Measurements from ENCODE around the gene PRDM16.

PRDM16 gene

GRCh38 chr1:3142236-3142635 lies 73.2 kb downstream of the PRDM16 start:
- TF ChIP-seq OSR1 (CRISPR knock-in tag; IDR thresholded peaks at IDR 0.05) (no peak), TOX (CRISPR knock-in tag; IDR thresholded peaks at IDR 0.05; ENCODE audit: borderline replicate concordance) (no peak), TSHZ2 (CRISPR knock-in tag; IDR thresholded peaks at IDR 0.05) (no peak), ZNF8 (CRISPR knock-in tag; IDR thresholded peaks at IDR 0.05) (no peak), ZNF565 (CRISPR knock-in tag; conservative IDR thresholded peaks at IDR 0.05; ENCODE audit: low read depth) (no peak), PATZ1 (CRISPR knock-in tag; IDR thresholded peaks at IDR 0.05; ENCODE audit: borderline replicate concordance) (no peak), ZNF70 (CRISPR knock-in tag; IDR thresholded peaks at IDR 0.05) (no peak), SNAI2 (CRISPR knock-in tag; IDR thresholded peaks at IDR 0.05) (no peak), BACH2 (CRISPR knock-in tag; IDR thresholded peaks at IDR 0.05; ENCODE audit: borderline replicate concordance) (no peak), ARNTL (CRISPR knock-in tag; IDR thresholded peaks at IDR 0.05; ENCODE audit: borderline replicate concordance, low read depth) (no peak), ZFP3 (CRISPR knock-in tag; IDR thresholded peaks at IDR 0.05) (no peak), ESRRG (CRISPR knock-in tag; IDR thresholded peaks at IDR 0.05) (no peak), PPARA (CRISPR knock-in tag; IDR thresholded peaks at IDR 0.05; ENCODE audit: borderline replicate concordance) (no peak), TCF4 (CRISPR knock-in tag; IDR thresholded peaks at IDR 0.05; ENCODE audit: borderline replicate concordance) (no peak), ZC3H10 (CRISPR knock-in tag; IDR thresholded peaks at IDR 0.05) (no peak), ZFP30 (CRISPR knock-in tag; IDR thresholded peaks at IDR 0.05) (no peak)
- TF ChIP-seq, protein P1, sequence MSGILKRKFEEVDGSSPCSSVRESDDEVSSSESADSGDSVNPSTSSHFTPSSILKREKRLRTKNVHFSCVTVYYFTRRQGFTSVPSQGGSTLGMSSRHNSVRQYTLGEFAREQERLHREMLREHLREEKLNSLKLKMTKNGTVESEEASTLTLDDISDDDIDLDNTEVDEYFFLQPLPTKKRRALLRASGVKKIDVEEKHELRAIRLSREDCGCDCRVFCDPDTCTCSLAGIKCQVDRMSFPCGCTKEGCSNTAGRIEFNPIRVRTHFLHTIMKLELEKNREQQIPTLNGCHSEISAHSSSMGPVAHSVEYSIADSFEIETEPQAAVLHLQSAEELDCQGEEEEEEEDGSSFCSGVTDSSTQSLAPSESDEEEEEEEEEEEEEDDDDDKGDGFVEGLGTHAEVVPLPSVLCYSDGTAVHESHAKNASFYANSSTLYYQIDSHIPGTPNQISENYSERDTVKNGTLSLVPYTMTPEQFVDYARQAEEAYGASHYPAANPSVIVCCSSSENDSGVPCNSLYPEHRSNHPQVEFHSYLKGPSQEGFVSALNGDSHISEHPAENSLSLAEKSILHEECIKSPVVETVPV (CRISPR knock-in tag; IDR thresholded peaks at IDR 0.05): no peak
- TF ChIP-seq, protein P2, sequence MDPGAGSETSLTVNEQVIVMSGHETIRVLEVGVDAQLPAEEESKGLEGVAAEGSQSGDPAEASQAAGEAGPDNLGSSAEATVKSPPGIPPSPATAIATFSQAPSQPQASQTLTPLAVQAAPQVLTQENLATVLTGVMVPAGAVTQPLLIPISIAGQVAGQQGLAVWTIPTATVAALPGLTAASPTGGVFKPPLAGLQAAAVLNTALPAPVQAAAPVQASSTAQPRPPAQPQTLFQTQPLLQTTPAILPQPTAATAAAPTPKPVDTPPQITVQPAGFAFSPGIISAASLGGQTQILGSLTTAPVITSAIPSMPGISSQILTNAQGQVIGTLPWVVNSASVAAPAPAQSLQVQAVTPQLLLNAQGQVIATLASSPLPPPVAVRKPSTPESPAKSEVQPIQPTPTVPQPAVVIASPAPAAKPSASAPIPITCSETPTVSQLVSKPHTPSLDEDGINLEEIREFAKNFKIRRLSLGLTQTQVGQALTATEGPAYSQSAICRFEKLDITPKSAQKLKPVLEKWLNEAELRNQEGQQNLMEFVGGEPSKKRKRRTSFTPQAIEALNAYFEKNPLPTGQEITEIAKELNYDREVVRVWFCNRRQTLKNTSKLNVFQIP (CRISPR knock-in tag; IDR thresholded peaks at IDR 0.05; ENCODE audit: borderline replicate concordance, low read depth): no peak
- TF ChIP-seq, protein P3, sequence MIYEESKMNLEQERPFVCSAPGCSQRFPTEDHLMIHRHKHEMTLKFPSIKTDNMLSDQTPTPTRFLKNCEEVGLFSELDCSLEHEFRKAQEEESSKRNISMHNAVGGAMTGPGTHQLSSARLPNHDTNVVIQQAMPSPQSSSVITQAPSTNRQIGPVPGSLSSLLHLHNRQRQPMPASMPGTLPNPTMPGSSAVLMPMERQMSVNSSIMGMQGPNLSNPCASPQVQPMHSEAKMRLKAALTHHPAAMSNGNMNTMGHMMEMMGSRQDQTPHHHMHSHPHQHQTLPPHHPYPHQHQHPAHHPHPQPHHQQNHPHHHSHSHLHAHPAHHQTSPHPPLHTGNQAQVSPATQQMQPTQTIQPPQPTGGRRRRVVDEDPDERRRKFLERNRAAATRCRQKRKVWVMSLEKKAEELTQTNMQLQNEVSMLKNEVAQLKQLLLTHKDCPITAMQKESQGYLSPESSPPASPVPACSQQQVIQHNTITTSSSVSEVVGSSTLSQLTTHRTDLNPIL (CRISPR knock-in tag; IDR thresholded peaks at IDR 0.05; ENCODE audit: low read depth): no peak
- ATAC-seq: no peak

- no peak for TF ChIP-seq ZNF8 (CRISPR knock-in tag; IDR thresholded peaks at IDR 0.05)
- TF ChIP-seq ZNF70 (CRISPR knock-in tag; IDR thresholded peaks at IDR 0.05): no peak
- TF ChIP-seq PATZ1 (CRISPR knock-in tag; IDR thresholded peaks at IDR 0.05; ENCODE audit: borderline replicate concordance): no peak
- no peak for TF ChIP-seq TOX (CRISPR knock-in tag; IDR thresholded peaks at IDR 0.05; ENCODE audit: borderline replicate concordance)
- TF ChIP-seq ZFP30 (CRISPR knock-in tag; IDR thresholded peaks at IDR 0.05): no peak
- no peak for TF ChIP-seq ARNTL (CRISPR knock-in tag; IDR thresholded peaks at IDR 0.05; ENCODE audit: borderline replicate concordance, low read depth)
- no peak for TF ChIP-seq ZNF565 (CRISPR knock-in tag; conservative IDR thresholded peaks at IDR 0.05; ENCODE audit: low read depth)
- no peak for TF ChIP-seq SNAI2 (CRISPR knock-in tag; IDR thresholded peaks at IDR 0.05)
- TF ChIP-seq CSDC2 (CRISPR knock-in tag; IDR thresholded peaks at IDR 0.05): no peak
- TF ChIP-seq, protein P3 (CRISPR knock-in tag; IDR thresholded peaks at IDR 0.05; ENCODE audit: low read depth): no peak
- TF ChIP-seq ESRRG (CRISPR knock-in tag; IDR thresholded peaks at IDR 0.05): no peak
- no peak for TF ChIP-seq GLIS3 (CRISPR knock-in tag; IDR thresholded peaks at IDR 0.05)
- TF ChIP-seq ISL1 (CRISPR knock-in tag; IDR thresholded peaks at IDR 0.05): no peak
- TF ChIP-seq ZFP3 (CRISPR knock-in tag; IDR thresholded peaks at IDR 0.05): no peak
- no peak for TF ChIP-seq TSHZ2 (CRISPR knock-in tag; IDR thresholded peaks at IDR 0.05)
- no peak for TF ChIP-seq RARB (CRISPR knock-in tag; IDR thresholded peaks at IDR 0.05)
- no peak for TF ChIP-seq OSR1 (CRISPR knock-in tag; IDR thresholded peaks at IDR 0.05)
- TF ChIP-seq PPARA (CRISPR knock-in tag; IDR thresholded peaks at IDR 0.05; ENCODE audit: borderline replicate concordance): no peak
- no peak for TF ChIP-seq BACH2 (CRISPR knock-in tag; IDR thresholded peaks at IDR 0.05; ENCODE audit: borderline replicate concordance)
- ATAC-seq: no peak
These were observed 73.7 kb downstream of the PRDM16 start for GRCh38 chr1:3142751-3143150.
